Upper lobe of left lung (tissue), 6 donors: ENCODE results near the gene WDR38. TPM values are rescaled to one million over a fixed set of nuclear protein-coding genes. Genes with fewer than 3 reads are reported as not detected.

Source experiments
- ATAC-seq, 2 donors: fragments of 200-7000 bp; cut with Tn5 transposase; one replicate each; pipeline ENCODE4 v1.9.1; 2022; ENCODE audit warnings: mild to moderate bottlenecking in 2 of 2, moderate library complexity in 2 of 2; ENCODE audit not compliant: low FRiP score in 2 of 2
- DNase-seq, 2 donors: peaks; one replicate each; pipeline ENCODE4 v3.0.0-alpha.2; 2019 to 2020
- H3K27ac ChIP-seq, 4 donors: fragments of 200-600 bp; sonication (generic); one replicate each; pipeline ENCODE4 v1.5.1; 2016 to 2019
- H3K27me3 ChIP-seq, 4 donors: fragments of 200-600 bp; sonication (generic); one replicate each; pipeline ENCODE4 v1.5.1; 2017 to 2019
- H3K36me3 ChIP-seq, 4 donors: fragments of 200-600 bp; sonication (generic); one replicate each; pipeline ENCODE4 v1.5.1; 2016 to 2019
- H3K4me1 ChIP-seq, 4 donors: fragments of 200-600 bp; sonication (generic); one replicate each; pipeline ENCODE4 v1.5.1; 2018 to 2019
- H3K4me3 ChIP-seq, 4 donors: fragments of 200-600 bp; sonication (generic); one replicate each; pipeline ENCODE4 v1.5.1; 2017 to 2019; ENCODE audit warnings: mild to moderate bottlenecking in 2 of 4, moderate library complexity in 1 of 4
- H3K9me3 ChIP-seq, 4 donors: fragments of 200-600 bp; sonication (generic); one replicate each; pipeline ENCODE4 v1.5.1; 2018 to 2019
- EP300 ChIP-seq, 4 donors: sonication (generic); formaldehyde crosslinking; IDR thresholded peaks; one replicate each; pipeline ENCODE4 v1.5.1; 2017; ENCODE audit warnings: antibody characterized with exemption in 4 of 4, control low read depth in 2 of 4
- POLR2A ChIP-seq, 4 donors: fragments of 450-650 bp; IDR thresholded peaks; one replicate each; pipeline ENCODE4 v1.5.1; 2016 to 2017; ENCODE audit warnings: antibody characterized with exemption in 4 of 4, mild to moderate bottlenecking in 2 of 4
- POLR2AphosphoS5 ChIP-seq, 2 donors: sonication (generic); formaldehyde crosslinking; IDR thresholded peaks; one replicate each; pipeline ENCODE4 v1.5.1; 2017; ENCODE audit warnings: antibody characterized with exemption in 2 of 2
- WGBS, 2 donors: methylation state at CpG; one replicate each; pipeline ENCODE4 v1.1.5; 2017 to 2018; 5-methylcytosine and 5-hydroxymethylcytosine counted together
- total RNA-seq, 6 donors: library from RNA; depleted of rRNA in 4 of 6; stranded (reverse); fragments of >200 nt in 4 of 6; gene quantifications; one replicate each; pipeline versions ENCODE4 v1.1.0 to v1.2.1, GENCODE V29; 2016 to 2021
- TF ChIP-seq, protein P1 (sequence below), 6 experiments: fragments of 450-650 bp in 4 of 6; fragments of 200-600 bp in 2 of 6; sonication (generic) in 2 of 6; IDR thresholded peaks; one replicate each; pipeline ENCODE4 v1.5.1; 2016 to 2019; ENCODE audit warnings: antibody characterized with exemption in 6 of 6
- donor health status: DM: no; HTN: no; CAD: no; lungs with moderate emphysema.
- donor health status: DM: no; HTN: yes; CAD: no; lungs with severe emphysema.

The WDR38 gene
- total RNA-seq, 6 donors from 2014 or later = 4.1 to 24.1 (median 9.0) TPM; not detected in 1

GRCh38 chr9:124869986-124870560 is 16.8 kb downstream of the WDR38 start:
- TF ChIP-seq EP300 (IDR thresholded peaks at IDR 0.05) = peak in 2 of 4 donors; percentile 13 to 64
- peak in 1 of 4 donors; percentile 42 for TF ChIP-seq POLR2A (IDR thresholded peaks at IDR 0.05)
- TF ChIP-seq, protein P1, sequence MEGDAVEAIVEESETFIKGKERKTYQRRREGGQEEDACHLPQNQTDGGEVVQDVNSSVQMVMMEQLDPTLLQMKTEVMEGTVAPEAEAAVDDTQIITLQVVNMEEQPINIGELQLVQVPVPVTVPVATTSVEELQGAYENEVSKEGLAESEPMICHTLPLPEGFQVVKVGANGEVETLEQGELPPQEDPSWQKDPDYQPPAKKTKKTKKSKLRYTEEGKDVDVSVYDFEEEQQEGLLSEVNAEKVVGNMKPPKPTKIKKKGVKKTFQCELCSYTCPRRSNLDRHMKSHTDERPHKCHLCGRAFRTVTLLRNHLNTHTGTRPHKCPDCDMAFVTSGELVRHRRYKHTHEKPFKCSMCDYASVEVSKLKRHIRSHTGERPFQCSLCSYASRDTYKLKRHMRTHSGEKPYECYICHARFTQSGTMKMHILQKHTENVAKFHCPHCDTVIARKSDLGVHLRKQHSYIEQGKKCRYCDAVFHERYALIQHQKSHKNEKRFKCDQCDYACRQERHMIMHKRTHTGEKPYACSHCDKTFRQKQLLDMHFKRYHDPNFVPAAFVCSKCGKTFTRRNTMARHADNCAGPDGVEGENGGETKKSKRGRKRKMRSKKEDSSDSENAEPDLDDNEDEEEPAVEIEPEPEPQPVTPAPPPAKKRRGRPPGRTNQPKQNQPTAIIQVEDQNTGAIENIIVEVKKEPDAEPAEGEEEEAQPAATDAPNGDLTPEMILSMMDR (IDR thresholded peaks at IDR 0.05) = no peak
- peak; percentile 66 to 71 for TF ChIP-seq POLR2AphosphoS5 (IDR thresholded peaks at IDR 0.05)
- Histone ChIP-seq H3K27ac (peak overlapping the region; percentile 88 to 98 (median 96)), H3K27me3 (no peaks in the 10 kb centered on the region), H3K4me1 (peaks cover 48 to 58% (median 54%) of the 10 kb centered on the region in 4 donors), H3K9me3 (no peaks in the 10 kb centered on the region), H3K36me3 (peaks cover 5 to 21% (median 18%) of the 10 kb centered on the region in 4 donors), H3K4me3 (peak overlapping the region; percentile 78 to 91 (median 86))
- DNase-seq (peak; percentile 82 to 84), ATAC-seq (peak in 1 of 2 donors; percentile 19)
- WGBS, 2 donors = 4 to 5% methylated on average over 12 of the region's 12 CpGs

GRCh38 chr9:124870723-124871122 is 17.5 kb downstream of the WDR38 start:
- Histone ChIP-seq H3K9me3 (no peaks in the 10 kb centered on the region), H3K4me1 (peaks cover 48 to 58% (median 54%) of the 10 kb centered on the region in 4 donors), H3K4me3 (peak overlapping the region; percentile 5 to 91 (median 86)), H3K36me3 (peaks cover 12 to 28% (median 25%) of the 10 kb centered on the region in 4 donors), H3K27me3 (no peaks in the 10 kb centered on the region), H3K27ac (peak overlapping the region; percentile 88 to 98 (median 96))
- TF ChIP-seq POLR2AphosphoS5 (IDR thresholded peaks at IDR 0.05) = no peak
- no peak for TF ChIP-seq POLR2A (IDR thresholded peaks at IDR 0.05)
- TF ChIP-seq, protein P1 (IDR thresholded peaks at IDR 0.05) = no peak
- TF ChIP-seq EP300 (IDR thresholded peaks at IDR 0.05) = no peak
- WGBS, 2 donors = 44 to 46% methylated on average over 6 of the region's 6 CpGs
- no peak for DNase-seq
- ATAC-seq = no peak

DNA sequence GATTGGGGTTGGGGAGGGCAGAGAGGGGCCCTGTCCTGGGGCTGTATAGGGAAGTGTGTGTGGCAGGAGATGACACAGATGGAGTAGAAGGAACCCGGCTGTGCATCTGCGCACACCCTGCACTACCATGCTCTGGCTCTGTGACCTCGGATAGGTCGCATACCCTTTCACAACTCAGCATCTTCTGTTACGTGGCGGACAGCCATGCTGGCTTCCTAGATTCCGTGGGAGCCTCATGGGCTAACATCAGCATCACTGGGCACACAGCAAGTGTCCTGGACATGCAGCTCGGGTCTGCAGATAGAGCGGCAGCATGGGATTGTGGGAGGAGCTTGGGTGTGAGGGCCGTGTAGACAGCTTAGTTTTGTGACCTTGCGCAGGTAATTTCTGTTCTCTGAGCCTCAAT is 17.9 kb downstream of the WDR38 start:
- Histone ChIP-seq H3K27me3 (no peaks in the 10 kb centered on the region), H3K4me1 (peaks cover 48 to 58% (median 54%) of the 10 kb centered on the region in 4 donors), H3K36me3 (peaks cover 16 to 32% (median 29%) of the 10 kb centered on the region in 4 donors), H3K9me3 (no peaks in the 10 kb centered on the region), H3K4me3 (peak overlapping the region in 2 of 4 donors; percentile 86 to 91), H3K27ac (peak overlapping the region; percentile 88 to 98 (median 96))
- TF ChIP-seq POLR2A (IDR thresholded peaks at IDR 0.05) (no peak), POLR2AphosphoS5 (IDR thresholded peaks at IDR 0.05) (no peak), EP300 (IDR thresholded peaks at IDR 0.05) (no peak)
- TF ChIP-seq, protein P1 (IDR thresholded peaks at IDR 0.05) = no peak
- WGBS, 2 donors = 78 to 80% methylated on average over 5 to 11 of the region's 11 CpGs
- no peak for DNase-seq
- ATAC-seq = no peak

DNA sequence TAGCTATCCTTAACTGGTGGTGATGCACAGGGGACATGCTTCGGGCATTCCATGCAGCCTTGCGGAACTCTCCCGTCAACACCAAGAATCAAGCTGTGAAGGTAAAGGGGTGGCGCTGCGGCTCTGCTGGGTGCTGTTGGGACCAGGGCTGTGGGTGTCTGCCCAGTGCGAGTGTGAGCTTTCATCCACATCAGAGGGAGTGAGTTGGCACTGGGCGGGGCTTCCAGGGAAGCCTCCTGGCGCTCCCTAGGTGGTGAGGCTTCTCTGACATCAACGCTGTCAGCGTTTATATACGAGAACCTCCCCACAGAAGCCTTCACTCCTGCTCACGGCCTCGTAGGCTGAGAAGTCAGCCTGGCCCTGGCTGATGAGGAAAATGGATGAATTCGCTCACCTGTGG is 20.4 kb downstream of the WDR38 start:
- Histone ChIP-seq H3K27me3 (no peaks in the 10 kb centered on the region), H3K9me3 (no peaks in the 10 kb centered on the region), H3K36me3 (peaks cover 19 to 57% (median 53%) of the 10 kb centered on the region in 4 donors), H3K27ac (peak overlapping the region in 3 of 4 donors; percentile 6 to 97 (median 88)), H3K4me3 (no peak overlapping the region), H3K4me1 (peaks cover 37 to 54% (median 48%) of the 10 kb centered on the region in 4 donors)
- TF ChIP-seq POLR2AphosphoS5 (IDR thresholded peaks at IDR 0.05) (no peak), POLR2A (IDR thresholded peaks at IDR 0.05) (no peak)
- 91 to 92% methylated on average over 10 to 14 of the region's 14 CpGs for WGBS, 2 donors
- no peak for ATAC-seq
- no peak for DNase-seq

- WGBS, 2 donors = 92% methylated on average over 6 of the region's 6 CpGs
- no peaks in the 10 kb centered on the region for H3K27me3 ChIP-seq
Measured at GRCh38 chr9:124875501-124875900, 22.2 kb downstream of the WDR38 start.

More at GRCh38 chr9:124875501-124875900, 22.2 kb downstream of the WDR38 start:
- Histone ChIP-seq H3K9me3 (no peaks in the 10 kb centered on the region), H3K4me1 (peaks cover 34 to 46% (median 42%) of the 10 kb centered on the region in 4 donors), H3K36me3 (peaks cover 26 to 76% (median 70%) of the 10 kb centered on the region in 4 donors), H3K4me3 (no peak overlapping the region), H3K27ac (no peak overlapping the region)
- no peak for DNase-seq
- TF ChIP-seq POLR2A (IDR thresholded peaks at IDR 0.05) (no peak), POLR2AphosphoS5 (IDR thresholded peaks at IDR 0.05) (no peak), EP300 (IDR thresholded peaks at IDR 0.05) (no peak)
- TF ChIP-seq, protein P1 (IDR thresholded peaks at IDR 0.05) = no peak
- ATAC-seq = no peak
